ENCODE results near the gene IFITM10. TPM values are rescaled to one million over a fixed set of nuclear protein-coding genes. Genes with fewer than 3 reads are reported as not detected.
"Not testable (repeated sequence)": the region's sequence is repeated elsewhere in the genome, so short reads cannot be mapped to it uniquely, and the experiment has no call there.

Gene IFITM10
- total RNA-seq, 2 experiments from 2014 or later, result 0.27 to 0.29 TPM

GRCh38 chr11:1691878-1692707, 58.3 kb downstream of the IFITM10 start:
- Mint-ChIP-seq H3K4me3 (no peak overlapping the region), H3K9me3 (no peaks in the 10 kb centered on the region), H3K27me3 (peaks cover 31% of the 10 kb centered on the region), H3K27ac (no peak overlapping the region), H3K4me1 (ENCODE audit: low read depth) (peaks cover 6% of the 10 kb centered on the region), H3K36me3 (no peaks in the 10 kb centered on the region)
- ChIA-PET POLR2A (no interaction called here), CTCF (interaction anchor here (0.9 to 6.4 kb wide), 11 partner anchors 9 to 459 kb away, joined by 3 to 488 read pairs (median 8); partner anchors contain the start of gene SYT8)
- DNase-seq, result no peak
- intact Hi-C loops (cut with micrococcal nuclease), result loop anchor here (5.0 kb wide), 2 partner anchors 40 to 460 kb away; no protein-coding TSS in a partner anchor

GRCh38 chr11:1691026-1691877, 59.1 kb downstream of the IFITM10 start:
- POLR2A ChIA-PET, result no interaction called here
- intact Hi-C loops (cut with micrococcal nuclease), result loop anchor here (5.0 kb wide), 2 partner anchors 39 to 461 kb away; no protein-coding TSS in a partner anchor
- peaks cover 31% of the 10 kb centered on the region for H3K27me3 Mint-ChIP-seq
- DNase-seq, result no peak
- H3K4me3 Mint-ChIP-seq, result no peak overlapping the region
- no peaks in the 10 kb centered on the region for H3K36me3 Mint-ChIP-seq
- peaks cover 6% of the 10 kb centered on the region for H3K4me1 Mint-ChIP-seq (ENCODE audit: low read depth)
- H3K9me3 Mint-ChIP-seq, result no peaks in the 10 kb centered on the region
- CTCF ChIA-PET, result interaction anchor here (0.6 to 6.4 kb wide), 9 partner anchors 10 to 460 kb away, joined by 3 to 488 read pairs (median 8); partner anchors contain the start of genes CTSD and SYT8
- no peak overlapping the region for H3K27ac Mint-ChIP-seq

- Mint-ChIP-seq H3K36me3 (no peaks in the 10 kb centered on the region), H3K27ac (no peak overlapping the region), H3K27me3 (peaks cover 34% of the 10 kb centered on the region), H3K4me1 (ENCODE audit: low read depth) (peaks cover 6% of the 10 kb centered on the region), H3K4me3 (no peak overlapping the region), H3K9me3 (no peaks in the 10 kb centered on the region)
- ChIA-PET CTCF (interaction anchor here (0.6 to 6.4 kb wide), 6 partner anchors 36 to 461 kb away, joined by 3 to 488 read pairs (median 54); partner anchors contain the start of genes CTSD and SYT8), POLR2A (no interaction called here)
- DNase-seq, result no peak
- intact Hi-C loops (cut with micrococcal nuclease), result loop anchor here (5.0 kb wide), 2 partner anchors 38 to 462 kb away; no protein-coding TSS in a partner anchor
These were observed 60.0 kb downstream of the IFITM10 start for GRCh38 chr11:1690167-1691025.

GRCh38 chr11:1689250-1690166, 60.9 kb downstream of the IFITM10 start:
- intact Hi-C loops (cut with micrococcal nuclease), result loop anchor here (5.0 kb wide), 2 partner anchors 37 to 463 kb away; no protein-coding TSS in a partner anchor
- CTCF ChIA-PET, result interaction anchor here (6.4 kb wide), 1 partner anchor 141 kb away, joined by 488 read pairs; the partner anchor contains the start of gene SYT8
- POLR2A ChIA-PET; H3K4me1 Mint-ChIP-seq (ENCODE audit: low read depth); H3K27ac Mint-ChIP-seq; H3K36me3 Mint-ChIP-seq; H3K4me3 Mint-ChIP-seq; DNase-seq; H3K9me3 Mint-ChIP-seq: not testable (repeated sequence)
- peaks cover 34% of the 10 kb centered on the region for H3K27me3 Mint-ChIP-seq

GRCh38 chr11:1688336-1688947, 62.0 kb downstream of the IFITM10 start:
- H3K36me3 Mint-ChIP-seq; POLR2A ChIA-PET; intact Hi-C loops (cut with micrococcal nuclease); H3K4me1 Mint-ChIP-seq (ENCODE audit: low read depth); H3K9me3 Mint-ChIP-seq; DNase-seq; H3K4me3 Mint-ChIP-seq; H3K27ac Mint-ChIP-seq; CTCF ChIA-PET: not testable (repeated sequence)
- H3K27me3 Mint-ChIP-seq, result peaks cover 33% of the 10 kb centered on the region

- H3K27ac Mint-ChIP-seq; H3K4me3 Mint-ChIP-seq; POLR2A ChIA-PET; DNase-seq; intact Hi-C loops (cut with micrococcal nuclease); H3K36me3 Mint-ChIP-seq; H3K9me3 Mint-ChIP-seq; H3K4me1 Mint-ChIP-seq (ENCODE audit: low read depth): not testable (repeated sequence)
- CTCF ChIA-PET, result interaction anchor here (0.7 kb wide), 1 partner anchor 8 kb away, joined by 3 read pairs; no protein-coding TSS in a partner anchor
- peaks cover 19% of the 10 kb centered on the region for H3K27me3 Mint-ChIP-seq
These were observed 64.2 kb downstream of the IFITM10 start for GRCh38 chr11:1686220-1686619.

- H3K4me3 Mint-ChIP-seq; H3K9me3 Mint-ChIP-seq; DNase-seq; H3K27ac Mint-ChIP-seq; H3K36me3 Mint-ChIP-seq; POLR2A ChIA-PET; H3K4me1 Mint-ChIP-seq (ENCODE audit: low read depth); intact Hi-C loops (cut with micrococcal nuclease): not testable (repeated sequence)
- peaks cover 12% of the 10 kb centered on the region for H3K27me3 Mint-ChIP-seq
- CTCF ChIA-PET, result interaction anchor here (0.7 kb wide), 1 partner anchor 9 kb away, joined by 3 read pairs; no protein-coding TSS in a partner anchor
These were observed 65.2 kb downstream of the IFITM10 start for GRCh38 chr11:1684886-1685874.

- H3K4me3 Mint-ChIP-seq; intact Hi-C loops (cut with micrococcal nuclease); H3K9me3 Mint-ChIP-seq; CTCF ChIA-PET; H3K27me3 Mint-ChIP-seq; H3K36me3 Mint-ChIP-seq; H3K4me1 Mint-ChIP-seq (ENCODE audit: low read depth); DNase-seq; POLR2A ChIA-PET; H3K27ac Mint-ChIP-seq: not testable (repeated sequence)
These were observed 66.4 kb downstream of the IFITM10 start for GRCh38 chr11:1683904-1684572.

GRCh38 chr11:1683216-1683615, 67.2 kb downstream of the IFITM10 start:
- H3K4me3 Mint-ChIP-seq; H3K9me3 Mint-ChIP-seq; DNase-seq; intact Hi-C loops (cut with micrococcal nuclease); H3K27ac Mint-ChIP-seq; H3K4me1 Mint-ChIP-seq (ENCODE audit: low read depth); H3K27me3 Mint-ChIP-seq; H3K36me3 Mint-ChIP-seq; POLR2A ChIA-PET: not testable (repeated sequence)
- CTCF ChIA-PET, result interaction anchor here (1.3 to 1.8 kb wide), 2 partner anchors 11 to 31 kb away, joined by 7 to 9 read pairs; no protein-coding TSS in a partner anchor
